DMS153 (cell line): ENCODE measurements around the gene TAOK1.
"Not testable (repeated sequence)": the region's sequence is repeated elsewhere in the genome, so short reads cannot be mapped to it uniquely, and the experiment has no call there.

Experiments
- DNase-seq: peaks from one replicate; lab custom pipeline; 2025; lab: John Stamatoyannopoulos, UW

Gene TAOK1

GRCh38 chr17:29389982-29390850 is at the start of gene TAOK1:
Gene TAOK1, plus strand, starts transcription at chr17:29390363. Its CDS starts 61,186 bp downstream, at chr17:29451549.
- DNase-seq = peak; percentile 94

DNA sequence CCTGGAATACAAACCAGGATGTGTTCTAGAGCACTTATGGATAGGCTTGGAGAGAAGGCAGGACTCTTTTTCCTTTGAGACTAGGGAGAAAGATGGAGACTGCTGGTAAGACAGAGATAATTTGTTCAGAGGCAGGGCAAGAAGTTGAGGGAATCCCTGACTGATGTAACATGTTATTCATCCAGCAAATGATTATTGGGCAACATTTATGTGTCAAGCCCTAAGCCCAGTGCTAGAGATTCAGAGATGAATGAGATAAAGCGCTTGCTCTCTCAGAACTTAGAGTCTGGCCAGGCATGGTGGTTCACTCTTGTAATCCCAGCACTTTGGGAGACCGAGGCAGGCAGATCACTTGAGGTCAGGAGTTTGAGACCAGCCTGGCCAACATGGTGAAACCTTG is 48.4 kb upstream of the TAOK1 start:
- no peak for DNase-seq

- DNase-seq = no peak
Measured at GRCh38 chr17:29342158-29342765, 47.9 kb upstream of the TAOK1 start.

- DNase-seq = no peak
Measured at GRCh38 chr17:29344201-29344856, 45.8 kb upstream of the TAOK1 start.

- DNase-seq = no peak
Measured at GRCh38 chr17:29345066-29345465, 45.1 kb upstream of the TAOK1 start.

DNA sequence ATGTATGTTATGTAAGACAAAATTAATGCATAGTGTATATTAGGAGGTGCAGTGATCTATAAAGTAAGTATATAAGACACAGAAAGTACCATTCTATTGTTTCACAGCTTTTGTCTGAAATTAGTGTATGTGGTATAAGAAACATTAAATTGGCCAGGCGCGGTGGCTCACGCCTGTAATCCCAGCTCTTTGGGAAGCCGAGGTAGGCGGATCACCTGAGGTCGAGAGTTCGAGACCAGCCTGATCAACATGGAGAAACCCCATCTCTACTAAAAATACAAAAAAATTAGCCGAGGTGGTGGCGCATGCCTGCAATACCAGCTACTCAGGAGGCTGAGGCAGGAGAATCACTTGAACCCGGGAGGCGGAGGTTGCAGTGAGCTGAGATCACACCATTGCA is 44.7 kb upstream of the TAOK1 start:
- DNase-seq = not testable (repeated sequence)

GRCh38 chr17:29346462-29346861 is 43.7 kb upstream of the TAOK1 start:
- no peak for DNase-seq

GRCh38 chr17:29347831-29348629 is 42.1 kb upstream of the TAOK1 start:
- DNase-seq = no peak

DNA sequence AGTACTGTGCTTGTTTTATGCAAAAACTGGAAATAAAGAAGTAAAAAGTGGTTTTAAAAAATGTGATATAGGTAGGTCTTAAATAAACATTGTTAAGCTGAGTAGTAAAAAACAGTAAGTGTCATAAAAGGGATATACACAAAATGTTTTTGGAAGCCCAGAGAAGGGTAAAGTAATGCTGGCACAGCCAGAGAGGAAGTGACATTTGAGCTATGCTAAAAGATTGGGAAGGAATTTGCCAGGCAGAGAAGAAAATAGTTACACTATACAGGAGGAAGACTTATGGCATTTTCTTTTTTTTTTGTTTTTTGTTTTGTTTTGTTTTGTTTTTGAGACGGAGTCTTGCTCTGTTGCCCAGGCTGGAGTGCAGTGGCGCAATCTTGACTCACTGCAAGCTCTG is 40.8 kb upstream of the TAOK1 start:
- no peak for DNase-seq

- no peak for DNase-seq
Measured at GRCh38 chr17:29352146-29352545, 38.0 kb upstream of the TAOK1 start.

GRCh38 chr17:29357232-29357631 is 32.9 kb upstream of the TAOK1 start:
- DNase-seq = no peak

- DNase-seq = no peak
Measured at GRCh38 chr17:29357821-29358232, 32.3 kb upstream of the TAOK1 start.

DNA sequence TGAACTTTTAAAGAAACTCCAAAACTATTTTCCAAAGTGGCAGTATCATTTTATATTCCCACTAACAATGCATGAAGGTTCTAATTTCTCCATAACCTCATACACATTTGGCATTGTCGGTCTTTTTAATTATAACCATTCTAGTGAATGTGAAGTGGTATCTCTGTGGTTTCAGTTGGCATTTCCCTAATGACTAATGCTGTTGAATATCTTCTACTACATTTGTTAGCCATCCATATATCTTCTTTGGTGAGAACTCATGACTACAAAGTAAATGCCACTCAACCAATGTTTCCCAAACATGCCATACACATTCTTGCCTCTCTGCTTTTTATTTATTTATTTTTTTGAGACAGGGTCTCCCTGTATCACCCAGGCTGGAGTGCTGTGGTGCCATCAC is 31.7 kb upstream of the TAOK1 start:
- no peak for DNase-seq

DNA sequence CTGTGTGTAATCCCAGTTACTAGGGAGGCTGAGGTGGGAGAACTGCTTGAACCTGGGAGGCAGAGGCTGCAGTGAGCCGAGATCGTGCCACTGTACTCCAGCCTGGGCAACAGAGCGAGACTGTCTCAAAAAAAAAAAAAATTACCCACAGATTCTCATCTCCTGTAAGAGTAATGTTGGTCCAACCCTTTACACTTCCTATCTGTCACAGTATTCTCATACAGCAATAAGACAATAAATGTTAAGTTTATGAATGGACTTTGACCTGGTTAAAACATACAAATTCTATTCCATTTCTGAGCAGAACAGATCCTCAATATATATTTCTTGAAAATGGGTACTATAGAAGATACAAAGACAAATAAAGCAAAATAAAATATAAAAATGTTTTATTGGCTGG is 30.4 kb upstream of the TAOK1 start:
- no peak for DNase-seq

GRCh38 chr17:29363716-29364115 is 26.4 kb upstream of the TAOK1 start:
- DNase-seq = no peak

DNA sequence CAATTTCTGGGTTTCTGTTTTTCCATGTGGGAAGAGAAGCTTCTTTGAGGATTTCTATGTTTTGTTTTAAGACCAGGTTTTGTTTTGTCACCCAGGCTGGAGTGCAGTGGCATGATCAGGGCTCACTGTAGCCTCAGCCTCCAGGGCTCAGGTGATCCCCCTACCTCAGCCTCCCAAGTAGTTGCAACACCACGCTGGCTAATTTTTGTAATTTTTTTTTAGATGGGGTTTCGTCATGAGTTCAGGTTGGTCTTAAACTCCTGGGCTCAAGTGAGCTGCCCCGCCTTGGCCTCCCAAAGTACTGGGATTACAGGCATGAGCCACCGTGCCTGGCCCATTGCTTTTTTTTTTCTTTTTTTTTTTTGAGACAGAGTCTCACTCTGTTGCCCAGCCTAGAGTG is 25.5 kb upstream of the TAOK1 start:
- DNase-seq = no peak

- no peak for DNase-seq
Measured at GRCh38 chr17:29368161-29368560, 22.0 kb upstream of the TAOK1 start.

GRCh38 chr17:29368926-29369325 is 21.2 kb upstream of the TAOK1 start:
- peak; percentile 7 for DNase-seq

DNA sequence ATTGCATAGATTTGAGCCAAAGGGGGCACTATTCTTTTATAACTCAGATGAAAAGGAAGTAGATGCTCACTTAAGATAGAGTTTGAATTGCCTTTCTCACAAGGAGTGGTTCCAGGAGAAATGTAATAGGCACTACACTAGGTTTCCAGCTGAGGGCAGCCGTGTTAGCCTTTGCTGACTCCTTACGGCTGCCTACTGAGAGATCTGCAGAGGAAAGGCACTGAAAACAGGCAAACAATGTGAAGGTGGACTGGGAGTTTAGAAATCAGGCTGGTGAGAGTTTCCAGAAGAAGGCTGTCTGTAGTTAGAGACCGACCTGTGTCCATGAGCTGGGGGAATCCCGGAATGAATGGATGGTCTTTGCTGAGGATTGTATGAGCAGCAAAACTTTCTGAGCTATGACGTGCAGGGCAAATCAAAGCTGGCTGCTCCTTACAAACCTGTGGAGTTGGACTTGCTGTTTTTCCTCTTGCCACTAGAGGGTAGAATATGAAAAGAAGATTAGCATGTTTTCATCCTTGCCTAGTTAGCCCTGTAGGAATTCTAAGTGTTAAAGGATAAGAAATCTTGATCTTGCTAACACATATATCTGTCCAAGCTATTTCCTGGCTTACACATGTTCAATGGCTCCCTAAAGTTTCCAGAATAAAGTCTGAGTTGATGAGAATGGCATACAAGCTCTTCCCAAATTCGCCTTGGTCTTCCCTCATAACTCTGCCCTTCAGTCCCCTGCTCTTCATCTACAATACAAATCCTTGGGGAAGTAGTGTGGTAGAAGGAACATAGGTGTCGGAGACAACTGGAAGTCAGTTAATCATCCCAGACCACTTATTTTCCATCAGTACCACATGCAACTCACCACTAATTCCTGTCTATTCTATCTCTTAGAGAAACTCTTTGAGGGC is 20.1 kb upstream of the TAOK1 start:
- DNase-seq = peak; percentile 45

DNA sequence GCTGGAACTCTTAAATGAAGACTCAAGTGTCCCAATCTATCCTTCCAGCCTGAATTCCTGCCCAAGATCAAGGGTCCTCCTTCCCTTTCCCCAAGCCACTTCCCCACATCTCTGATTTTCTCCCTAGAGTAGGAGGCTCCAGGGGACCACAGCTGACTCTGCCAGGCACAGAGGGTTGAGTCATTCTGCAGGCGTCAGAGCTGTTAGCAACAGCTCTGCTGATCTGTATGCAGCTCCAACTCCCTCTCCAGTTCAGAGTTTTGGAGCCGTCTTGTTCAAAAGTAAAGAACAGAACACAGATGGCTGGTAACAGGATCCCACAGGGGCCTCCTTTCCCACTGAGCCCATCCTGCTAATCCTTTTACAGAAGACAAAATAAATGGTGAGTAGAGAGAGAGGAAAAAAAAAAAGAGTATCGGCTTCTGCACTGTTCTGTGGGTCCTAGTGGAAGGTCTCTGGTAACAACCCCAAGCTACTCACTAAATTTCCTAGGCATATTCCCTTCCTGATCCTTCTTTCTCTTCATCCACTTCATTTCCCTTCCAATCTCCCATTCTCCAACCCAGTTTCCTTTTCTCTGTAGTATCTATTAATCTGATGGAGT is 13.4 kb upstream of the TAOK1 start:
- DNase-seq = no peak

DNA sequence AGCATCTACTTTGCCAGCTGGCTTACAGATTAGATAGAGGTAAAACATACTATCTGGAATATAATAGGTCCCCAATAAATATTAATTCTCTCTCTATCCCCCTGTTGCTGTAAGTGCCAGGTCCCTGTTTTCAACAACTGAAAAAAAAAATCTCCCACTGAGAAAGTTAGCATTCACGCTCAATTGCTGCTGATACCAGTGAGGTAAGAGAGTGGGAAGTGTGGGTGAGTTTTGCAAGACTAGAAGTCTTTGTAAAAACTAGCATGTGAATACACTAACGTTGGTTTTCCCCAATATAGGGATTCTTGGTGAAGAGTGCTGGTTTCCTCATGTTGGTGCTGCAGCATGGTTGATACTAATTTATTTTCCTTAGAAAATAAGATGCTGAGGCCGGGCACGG is 11.7 kb upstream of the TAOK1 start:
- no peak for DNase-seq
